ENCODE measurements around the gene AKAP9. TPM values are rescaled to one million over a fixed set of nuclear protein-coding genes. Genes with fewer than 3 reads are reported as not detected.
"Not testable (repeated sequence)": the region's sequence is repeated elsewhere in the genome, so short reads cannot be mapped to it uniquely, and the experiment has no call there.

AKAP9 gene
- total RNA-seq, 1 donor, result 86.3 TPM

DNA sequence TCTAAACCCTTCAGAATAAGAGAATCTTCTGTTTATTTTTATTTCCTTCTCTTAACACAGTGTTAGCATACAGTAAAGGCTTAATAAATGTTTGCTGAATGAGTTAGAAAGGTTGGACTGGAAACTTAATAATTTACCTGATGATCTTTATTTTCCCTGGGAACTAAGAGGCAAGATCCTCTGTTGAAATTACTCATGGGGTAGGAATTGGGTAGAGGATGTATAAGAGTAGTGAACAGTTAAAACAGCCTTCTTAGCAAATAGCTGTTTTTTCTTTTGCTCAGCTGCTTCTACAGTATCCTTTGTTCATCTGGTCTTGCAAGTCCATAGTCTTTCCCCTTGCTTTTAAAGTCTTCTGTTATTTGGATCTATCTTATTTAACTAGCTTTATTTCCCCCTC, 80.0 kb downstream of the AKAP9 start:
- no peaks in the 10 kb centered on the region for H3K9me3 ChIP-seq (ENCODE audit: low read depth, low read length)

GRCh38 chr7:92025260-92025659, 84.6 kb downstream of the AKAP9 start:
- no peaks in the 10 kb centered on the region for H3K4me1 ChIP-seq (ENCODE audit: insufficient read depth, low read length)
- H3K9me3 ChIP-seq (ENCODE audit: low read depth, low read length), result no peaks in the 10 kb centered on the region
- no peaks in the 10 kb centered on the region for H3K27me3 ChIP-seq (ENCODE audit: insufficient read depth, low read length)
- no peak overlapping the region for H3K4me3 ChIP-seq (ENCODE audit: low read length)

More for the DNA sequence above, 80.0 kb downstream of the AKAP9 start:
- H3K27me3 ChIP-seq (ENCODE audit: insufficient read depth, low read length), result no peaks in the 10 kb centered on the region
- no peak overlapping the region for H3K4me3 ChIP-seq (ENCODE audit: low read length)
- no peaks in the 10 kb centered on the region for H3K4me1 ChIP-seq (ENCODE audit: insufficient read depth, low read length)

GRCh38 chr7:92026635-92027034, 86.0 kb downstream of the AKAP9 start:
- H3K9me3 ChIP-seq (ENCODE audit: low read depth, low read length); H3K4me1 ChIP-seq (ENCODE audit: insufficient read depth, low read length); H3K27me3 ChIP-seq (ENCODE audit: insufficient read depth, low read length); H3K4me3 ChIP-seq (ENCODE audit: low read length): not testable (repeated sequence)

- H3K4me3 ChIP-seq (ENCODE audit: low read length); H3K27me3 ChIP-seq (ENCODE audit: insufficient read depth, low read length); H3K4me1 ChIP-seq (ENCODE audit: insufficient read depth, low read length); H3K9me3 ChIP-seq (ENCODE audit: low read depth, low read length): not testable (repeated sequence)
Measured at GRCh38 chr7:92027128-92027527, 86.5 kb downstream of the AKAP9 start.

DNA sequence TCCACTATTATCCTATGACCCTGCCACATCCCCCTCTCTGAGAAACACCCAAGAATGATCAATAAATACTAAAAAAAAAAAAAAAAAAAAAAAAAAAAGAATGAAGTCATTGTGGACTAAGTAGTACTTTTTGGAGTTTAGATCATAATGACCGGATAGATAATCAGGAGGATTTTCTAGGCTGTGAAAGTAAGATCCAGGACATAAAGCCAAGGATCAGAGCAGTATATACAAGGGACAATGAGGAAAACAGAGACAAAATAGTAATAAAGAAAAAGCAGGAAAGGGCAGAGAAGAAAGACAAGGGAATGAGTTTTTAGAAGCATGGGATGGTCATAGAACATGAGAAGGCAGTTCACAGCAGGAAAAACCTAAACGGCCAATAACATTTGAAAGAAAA, 87.6 kb downstream of the AKAP9 start:
- Histone ChIP-seq H3K27me3 (ENCODE audit: insufficient read depth, low read length) (no peaks in the 10 kb centered on the region), H3K9me3 (ENCODE audit: low read depth, low read length) (no peaks in the 10 kb centered on the region), H3K4me1 (ENCODE audit: insufficient read depth, low read length) (no peaks in the 10 kb centered on the region), H3K4me3 (ENCODE audit: low read length) (no peak overlapping the region)

DNA sequence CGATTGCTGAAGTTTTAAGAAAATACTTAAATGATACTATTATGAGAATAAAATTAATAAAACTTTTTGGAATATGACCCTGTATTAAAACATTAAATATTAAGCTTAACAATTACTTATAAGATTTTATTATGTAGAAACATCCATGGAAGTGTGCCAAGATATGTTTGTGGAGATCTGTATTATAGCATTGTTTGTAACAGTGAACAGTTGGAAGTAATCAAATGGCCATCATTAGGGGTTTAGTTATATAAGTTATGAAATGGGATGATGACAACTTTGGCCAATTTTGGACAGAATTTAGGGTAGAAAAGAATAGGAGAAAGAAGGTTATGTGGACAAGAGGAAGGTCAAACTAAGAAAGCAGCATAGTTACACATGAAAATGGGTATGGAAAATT, 88.0 kb downstream of the AKAP9 start:
- H3K4me3 ChIP-seq (ENCODE audit: low read length), result no peak overlapping the region
- no peaks in the 10 kb centered on the region for H3K9me3 ChIP-seq (ENCODE audit: low read depth, low read length)
- H3K27me3 ChIP-seq (ENCODE audit: insufficient read depth, low read length), result no peaks in the 10 kb centered on the region
- no peaks in the 10 kb centered on the region for H3K4me1 ChIP-seq (ENCODE audit: insufficient read depth, low read length)

DNA sequence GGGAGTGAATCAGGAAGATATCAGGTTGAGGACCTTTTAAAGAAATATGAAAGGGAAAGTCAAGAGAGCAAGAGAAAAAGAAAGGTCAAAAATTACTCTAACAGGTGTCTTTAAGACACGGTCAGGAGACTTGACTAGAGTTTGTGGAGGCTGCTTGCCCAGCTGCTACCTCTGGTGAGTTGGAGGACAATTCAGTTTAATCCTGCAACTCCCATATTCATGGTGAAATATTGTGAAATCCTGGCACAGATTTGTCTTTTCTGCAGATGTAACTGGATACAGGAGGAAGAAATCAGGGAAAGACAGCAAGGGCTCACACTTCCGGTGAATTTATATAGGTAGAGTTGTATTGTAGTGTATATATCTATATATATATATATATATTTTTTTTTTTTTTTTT, 93.5 kb downstream of the AKAP9 start:
- no peaks in the 10 kb centered on the region for H3K27me3 ChIP-seq (ENCODE audit: insufficient read depth, low read length)
- H3K9me3 ChIP-seq (ENCODE audit: low read depth, low read length), result no peaks in the 10 kb centered on the region
- no peak overlapping the region for H3K4me3 ChIP-seq (ENCODE audit: low read length)
- H3K4me1 ChIP-seq (ENCODE audit: insufficient read depth, low read length), result no peaks in the 10 kb centered on the region

GRCh38 chr7:92035576-92035975, 94.9 kb downstream of the AKAP9 start:
- Histone ChIP-seq H3K4me3 (ENCODE audit: low read length) (no peak overlapping the region), H3K4me1 (ENCODE audit: insufficient read depth, low read length) (no peaks in the 10 kb centered on the region), H3K9me3 (ENCODE audit: low read depth, low read length) (no peaks in the 10 kb centered on the region), H3K27me3 (ENCODE audit: insufficient read depth, low read length) (no peaks in the 10 kb centered on the region)

- Histone ChIP-seq H3K4me3 (ENCODE audit: low read length) (no peak overlapping the region), H3K27me3 (ENCODE audit: insufficient read depth, low read length) (no peaks in the 10 kb centered on the region), H3K9me3 (ENCODE audit: low read depth, low read length) (no peaks in the 10 kb centered on the region), H3K4me1 (ENCODE audit: insufficient read depth, low read length) (no peaks in the 10 kb centered on the region)
Measured at GRCh38 chr7:92039900-92040299, 99.2 kb downstream of the AKAP9 start.

DNA sequence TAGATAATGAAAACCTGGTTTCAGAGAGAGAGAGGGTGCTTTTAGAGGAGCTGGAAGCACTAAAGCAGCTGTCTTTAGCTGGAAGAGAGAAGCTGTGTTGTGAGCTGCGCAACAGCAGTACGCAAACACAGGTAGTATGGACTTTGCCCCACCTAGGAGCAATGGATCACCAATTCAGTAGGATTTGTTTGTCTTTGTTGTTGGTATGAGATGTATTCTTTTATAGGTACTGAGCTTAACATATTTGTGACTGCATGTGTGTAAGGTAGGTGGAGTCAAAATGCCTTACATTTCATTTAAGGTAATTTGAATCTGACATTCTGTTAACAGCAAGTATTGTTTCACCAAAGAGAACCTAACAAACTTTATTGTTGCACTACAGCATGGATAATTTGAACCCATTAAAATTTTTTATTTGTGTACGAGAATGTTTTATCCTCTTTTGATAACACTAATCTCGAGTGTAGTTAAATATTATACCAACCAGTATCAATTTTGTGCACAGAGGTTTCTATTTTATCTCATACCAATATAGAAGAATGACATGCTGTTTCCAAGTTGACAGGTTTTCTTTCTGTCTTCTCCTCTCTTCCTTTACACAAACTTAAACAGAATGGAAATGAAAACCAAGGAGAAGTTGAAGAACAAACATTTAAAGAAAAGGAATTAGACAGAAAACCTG, 101.5 kb downstream of the AKAP9 start:
- Histone ChIP-seq H3K27me3 (ENCODE audit: insufficient read depth, low read length) (no peaks in the 10 kb centered on the region), H3K4me1 (ENCODE audit: insufficient read depth, low read length) (no peaks in the 10 kb centered on the region), H3K4me3 (ENCODE audit: low read length) (no peak overlapping the region)

GRCh38 chr7:92043098-92043497, 102.4 kb downstream of the AKAP9 start:
- Histone ChIP-seq H3K4me1 (ENCODE audit: insufficient read depth, low read length) (no peaks in the 10 kb centered on the region), H3K9me3 (ENCODE audit: low read depth, low read length) (no peaks in the 10 kb centered on the region), H3K4me3 (ENCODE audit: low read length) (no peak overlapping the region), H3K27me3 (ENCODE audit: insufficient read depth, low read length) (no peaks in the 10 kb centered on the region)

More for the DNA sequence above, 101.5 kb downstream of the AKAP9 start:
- no peaks in the 10 kb centered on the region for H3K9me3 ChIP-seq (ENCODE audit: low read depth, low read length)

GRCh38 chr7:92043637-92044036, 103.0 kb downstream of the AKAP9 start:
- Histone ChIP-seq H3K4me1 (ENCODE audit: insufficient read depth, low read length) (no peaks in the 10 kb centered on the region), H3K27me3 (ENCODE audit: insufficient read depth, low read length) (no peaks in the 10 kb centered on the region), H3K4me3 (ENCODE audit: low read length) (no peak overlapping the region), H3K9me3 (ENCODE audit: low read depth, low read length) (no peaks in the 10 kb centered on the region)

DNA sequence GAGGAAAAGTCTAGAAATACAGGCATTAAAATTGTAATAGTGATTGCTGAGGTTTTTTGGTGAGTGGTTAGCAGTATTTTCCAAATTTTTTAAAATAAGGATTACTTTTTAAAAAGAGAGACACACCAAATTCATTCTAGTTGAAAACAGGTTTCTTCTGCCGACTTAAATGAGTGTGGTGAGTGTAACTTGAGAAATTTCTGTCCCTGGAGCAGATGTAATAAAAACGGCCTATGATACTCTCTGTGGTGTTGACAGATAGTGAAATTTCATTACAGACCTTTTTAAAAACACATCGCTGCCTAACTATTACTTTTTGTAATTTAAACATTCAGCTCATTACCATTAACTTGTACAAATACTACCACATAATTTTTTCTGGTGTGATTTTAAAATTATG, 103.5 kb downstream of the AKAP9 start:
- H3K27me3 ChIP-seq (ENCODE audit: insufficient read depth, low read length), result no peaks in the 10 kb centered on the region
- no peaks in the 10 kb centered on the region for H3K4me1 ChIP-seq (ENCODE audit: insufficient read depth, low read length)
- H3K9me3 ChIP-seq (ENCODE audit: low read depth, low read length), result no peaks in the 10 kb centered on the region
- H3K4me3 ChIP-seq (ENCODE audit: low read length), result no peak overlapping the region

- Histone ChIP-seq H3K4me1 (ENCODE audit: insufficient read depth, low read length) (no peaks in the 10 kb centered on the region), H3K9me3 (ENCODE audit: low read depth, low read length) (no peaks in the 10 kb centered on the region), H3K27me3 (ENCODE audit: insufficient read depth, low read length) (no peaks in the 10 kb centered on the region), H3K4me3 (ENCODE audit: low read length) (no peak overlapping the region)
Measured at GRCh38 chr7:92044940-92045339, 104.3 kb downstream of the AKAP9 start.

DNA sequence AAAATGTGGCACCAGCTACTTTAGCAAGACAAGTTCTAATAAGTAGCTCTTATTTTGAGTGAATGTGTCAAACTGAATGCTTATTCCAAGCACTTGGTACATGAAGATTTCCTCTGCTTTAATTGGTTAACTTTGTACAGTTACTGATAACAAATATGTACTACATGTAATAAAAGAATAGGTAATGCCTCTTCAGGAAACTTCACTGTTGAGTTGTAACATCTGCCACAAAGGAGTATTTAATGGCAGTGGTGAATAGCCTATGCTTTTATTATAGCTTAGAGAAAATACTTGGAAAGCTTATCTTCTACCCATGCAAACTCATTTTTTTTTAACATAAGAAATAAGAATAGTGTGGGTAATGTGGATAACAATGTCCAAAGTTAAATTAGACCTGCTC, 111.0 kb downstream of the AKAP9 start:
- H3K27me3 ChIP-seq (ENCODE audit: insufficient read depth, low read length), result no peaks in the 10 kb centered on the region
- H3K4me3 ChIP-seq (ENCODE audit: low read length), result no peak overlapping the region
- no peaks in the 10 kb centered on the region for H3K4me1 ChIP-seq (ENCODE audit: insufficient read depth, low read length)
- no peaks in the 10 kb centered on the region for H3K9me3 ChIP-seq (ENCODE audit: low read depth, low read length)

DNA sequence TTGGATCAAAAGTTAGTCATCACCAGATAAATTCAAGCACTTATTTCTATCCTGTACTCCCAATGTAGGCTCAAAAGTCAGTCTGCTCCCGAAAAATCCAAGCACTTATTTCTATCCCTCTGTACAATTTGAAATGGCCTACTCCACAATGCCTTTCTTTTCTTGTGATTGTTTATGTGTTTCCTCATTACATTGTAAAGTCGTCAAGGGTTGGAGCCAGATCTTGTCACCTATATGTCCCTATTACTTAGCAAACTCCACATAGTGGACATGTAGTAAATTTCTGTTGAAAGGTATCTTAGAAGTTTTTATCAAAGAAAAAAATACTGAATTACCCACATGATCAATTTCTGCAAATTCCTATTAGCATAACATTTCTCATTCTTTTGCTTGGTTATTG, 111.5 kb downstream of the AKAP9 start:
- no peak overlapping the region for H3K4me3 ChIP-seq (ENCODE audit: low read length)
- no peaks in the 10 kb centered on the region for H3K27me3 ChIP-seq (ENCODE audit: insufficient read depth, low read length)
- H3K9me3 ChIP-seq (ENCODE audit: low read depth, low read length), result no peaks in the 10 kb centered on the region
- no peaks in the 10 kb centered on the region for H3K4me1 ChIP-seq (ENCODE audit: insufficient read depth, low read length)

Data from mononuclear cell (primary cell).